Measurements from ENCODE around the gene RNF5.

Gene RNF5

DNA sequence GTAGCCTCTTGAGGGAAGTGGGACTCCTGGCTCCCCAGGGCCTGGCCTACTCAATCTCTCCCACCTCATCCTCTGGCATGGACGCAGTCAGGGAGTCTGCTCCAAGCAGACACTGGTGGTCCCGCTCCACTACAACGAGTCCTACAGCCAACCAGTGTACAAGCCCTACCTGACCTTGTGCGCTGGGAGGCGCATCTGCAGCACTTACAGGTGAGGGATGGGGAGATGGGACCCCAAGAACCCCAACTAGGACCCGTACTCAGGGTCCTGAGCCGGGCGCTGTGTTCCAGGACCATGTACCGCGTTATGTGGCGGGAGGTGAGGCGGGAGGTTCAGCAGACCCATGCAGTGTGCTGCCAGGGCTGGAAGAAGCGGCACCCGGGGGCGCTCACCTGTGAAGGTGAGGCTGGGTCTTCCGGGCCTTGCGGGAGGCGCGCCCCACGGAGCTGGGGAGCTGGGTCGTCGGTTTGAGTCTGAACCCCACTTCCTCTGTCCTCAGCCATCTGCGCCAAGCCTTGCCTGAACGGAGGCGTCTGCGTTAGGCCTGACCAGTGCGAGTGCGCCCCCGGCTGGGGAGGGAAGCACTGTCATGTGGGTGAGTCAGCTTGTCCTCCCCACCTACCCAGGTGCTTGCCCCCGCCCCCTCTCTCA lies 11.7 kb upstream of the RNF5 start:
- Histone ChIP-seq H3K4me3 (ENCODE audit: insufficient read depth in 1 of 2, low read depth in 1 of 2, low read length in 2 of 2) (no peak overlapping the region), H3K79me1 (replicated peaks; ENCODE audit: low read length, poor library complexity, severe bottlenecking) (peaks cover 21% of the 10 kb centered on the region)

DNA sequence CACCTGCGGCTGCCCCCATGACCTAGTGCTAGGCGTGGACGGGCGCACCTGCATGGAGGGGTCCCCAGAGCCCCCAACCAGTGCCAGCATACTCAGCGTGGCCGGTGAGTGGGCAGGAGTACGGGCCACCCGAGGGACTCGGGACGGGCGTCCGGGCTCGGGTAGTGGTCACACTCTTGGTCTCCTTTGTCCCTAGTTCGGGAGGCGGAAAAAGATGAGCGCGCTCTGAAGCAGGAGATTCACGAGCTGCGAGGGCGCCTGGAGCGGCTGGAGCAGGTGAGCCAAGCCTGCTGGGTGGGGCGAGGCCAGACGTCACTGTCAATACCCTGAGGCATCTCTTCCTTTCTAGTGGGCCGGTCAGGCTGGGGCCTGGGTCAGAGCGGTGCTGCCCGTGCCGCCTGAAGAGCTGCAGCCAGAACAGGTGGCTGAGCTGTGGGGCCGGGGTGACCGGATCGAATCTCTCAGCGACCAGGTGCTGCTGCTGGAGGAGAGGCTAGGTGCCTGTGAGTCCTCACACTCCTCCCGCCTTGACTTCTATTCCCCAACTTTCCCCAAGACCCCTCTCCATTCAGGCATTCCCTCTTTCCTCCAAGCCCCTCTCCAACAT lies 10.9 kb upstream of the RNF5 start:
- no peak overlapping the region for H3K4me2 ChIP-seq (ENCODE audit: low read length, poor library complexity, severe bottlenecking)
- H3K9me3 ChIP-seq (ENCODE audit: control insufficient read depth, low read length): no peaks in the 10 kb centered on the region
- H3K27me3 ChIP-seq (ENCODE audit: control insufficient read depth in 1 of 2, insufficient read depth in 1 of 2, low read length in 2 of 2): no peaks in the 10 kb centered on the region
- peak overlapping the region; percentile 5 for H4K91ac ChIP-seq (ENCODE audit: low read length)
- no peak overlapping the region for H2BK5ac ChIP-seq (ENCODE audit: low read depth, low read length, poor library complexity, severe bottlenecking)
- no peak overlapping the region for H3K4ac ChIP-seq (ENCODE audit: low read depth in 1 of 2, low read length in 2 of 2)
- 96% methylated on average over 32 of the region's 32 CpGs for WGBS
- no peak overlapping the region for H3K14ac ChIP-seq (ENCODE audit: low read length in 2 of 2)
- no peak overlapping the region for H2AFZ ChIP-seq (ENCODE audit: low read depth, low read length)
- H3K36me3 ChIP-seq (ENCODE audit: control insufficient read depth in 1 of 2, insufficient read depth in 2 of 2, low read depth in 1 of 2, low read length in 2 of 2): peaks cover 77 to 78% of the 10 kb centered on the region in 2 experiments
- H2BK15ac ChIP-seq (ENCODE audit: low read depth, poor library complexity, severe bottlenecking): no peak overlapping the region
- peaks cover 21% of the 10 kb centered on the region for H3K79me1 ChIP-seq (replicated peaks; ENCODE audit: low read length, poor library complexity, severe bottlenecking)
- H3K4me1 ChIP-seq (ENCODE audit: control insufficient read depth, insufficient read depth, low read depth, low read length): peaks cover 8% of the 10 kb centered on the region
- DNase-seq: no peak
- no peak overlapping the region for H3K27ac ChIP-seq (ENCODE audit: low read length, poor library complexity, severe bottlenecking)
- no peak overlapping the region for H3K23ac ChIP-seq (ENCODE audit: low read length in 2 of 2)
- H3K9ac ChIP-seq (ENCODE audit: low read length): no peak overlapping the region
- H3K4me3 ChIP-seq (ENCODE audit: insufficient read depth in 1 of 2, low read depth in 1 of 2, low read length in 2 of 2): no peak overlapping the region
- H2BK12ac ChIP-seq (ENCODE audit: low read length in 2 of 2): no peak overlapping the region
- no peak overlapping the region for H2BK120ac ChIP-seq (ENCODE audit: low read depth, low read length)
- no peak overlapping the region for H3K18ac ChIP-seq (ENCODE audit: low read depth in 1 of 2, low read length in 2 of 2)
- no peak overlapping the region for H4K8ac ChIP-seq (ENCODE audit: low read length)
- H2AK5ac ChIP-seq (ENCODE audit: low read length, severe bottlenecking): no peak overlapping the region

More for the DNA sequence above, 11.7 kb upstream of the RNF5 start:
- DNase-seq: no peak
- no peak overlapping the region for H3K27ac ChIP-seq (ENCODE audit: low read length, poor library complexity, severe bottlenecking)
- no peak overlapping the region for H2BK120ac ChIP-seq (ENCODE audit: low read depth, low read length)
- no peak overlapping the region for H2AFZ ChIP-seq (ENCODE audit: low read depth, low read length)
- peaks cover 8% of the 10 kb centered on the region for H3K4me1 ChIP-seq (ENCODE audit: control insufficient read depth, insufficient read depth, low read depth, low read length)
- no peak overlapping the region for H3K4me2 ChIP-seq (ENCODE audit: low read length, poor library complexity, severe bottlenecking)
- 91% methylated on average over 30 of the region's 30 CpGs for WGBS
- H3K36me3 ChIP-seq (ENCODE audit: control insufficient read depth in 1 of 2, insufficient read depth in 2 of 2, low read depth in 1 of 2, low read length in 2 of 2): peaks cover 77 to 81% of the 10 kb centered on the region in 2 experiments
- no peak overlapping the region for H3K23ac ChIP-seq (ENCODE audit: low read length in 2 of 2)
- H3K27me3 ChIP-seq (ENCODE audit: control insufficient read depth in 1 of 2, insufficient read depth in 1 of 2, low read length in 2 of 2): no peaks in the 10 kb centered on the region
- no peak overlapping the region for H4K8ac ChIP-seq (ENCODE audit: low read length)
- no peak overlapping the region for H3K14ac ChIP-seq (ENCODE audit: low read length in 2 of 2)
- no peak overlapping the region for H2BK5ac ChIP-seq (ENCODE audit: low read depth, low read length, poor library complexity, severe bottlenecking)
- H2AK5ac ChIP-seq (ENCODE audit: low read length, severe bottlenecking): no peak overlapping the region
- no peak overlapping the region for H4K91ac ChIP-seq (ENCODE audit: low read length)
- no peak overlapping the region for H2BK12ac ChIP-seq (ENCODE audit: low read length in 2 of 2)
- H3K18ac ChIP-seq (ENCODE audit: low read depth in 1 of 2, low read length in 2 of 2): no peak overlapping the region
- no peak overlapping the region for H2BK15ac ChIP-seq (ENCODE audit: low read depth, poor library complexity, severe bottlenecking)
- H3K9me3 ChIP-seq (ENCODE audit: control insufficient read depth, low read length): no peaks in the 10 kb centered on the region
- no peak overlapping the region for H3K4ac ChIP-seq (ENCODE audit: low read depth in 1 of 2, low read length in 2 of 2)
- no peak overlapping the region for H3K9ac ChIP-seq (ENCODE audit: low read length)

- Histone ChIP-seq H3K23ac (ENCODE audit: low read length in 2 of 2) (no peak overlapping the region), H2BK120ac (ENCODE audit: low read depth, low read length) (no peak overlapping the region), H3K9ac (ENCODE audit: low read length) (no peak overlapping the region), H3K4me3 (ENCODE audit: insufficient read depth in 1 of 2, low read depth in 1 of 2, low read length in 2 of 2) (no peak overlapping the region), H2BK12ac (ENCODE audit: low read length in 2 of 2) (no peak overlapping the region), H4K8ac (ENCODE audit: low read length) (no peak overlapping the region), H4K91ac (ENCODE audit: low read length) (no peak overlapping the region), H3K79me1 (replicated peaks; ENCODE audit: low read length, poor library complexity, severe bottlenecking) (peaks cover 21% of the 10 kb centered on the region), H3K14ac (ENCODE audit: low read length in 2 of 2) (no peak overlapping the region), H2BK15ac (ENCODE audit: low read depth, poor library complexity, severe bottlenecking) (no peak overlapping the region), H3K27ac (ENCODE audit: low read length, poor library complexity, severe bottlenecking) (no peak overlapping the region), H3K27me3 (ENCODE audit: control insufficient read depth in 1 of 2, insufficient read depth in 1 of 2, low read length in 2 of 2) (no peaks in the 10 kb centered on the region), H2AK5ac (ENCODE audit: low read length, severe bottlenecking) (no peak overlapping the region), H3K36me3 (ENCODE audit: control insufficient read depth in 1 of 2, insufficient read depth in 2 of 2, low read depth in 1 of 2, low read length in 2 of 2) (peaks cover 72 to 73% of the 10 kb centered on the region in 2 experiments), H3K4me2 (ENCODE audit: low read length, poor library complexity, severe bottlenecking) (no peak overlapping the region), H3K4ac (ENCODE audit: low read depth in 1 of 2, low read length in 2 of 2) (no peak overlapping the region), H2BK5ac (ENCODE audit: low read depth, low read length, poor library complexity, severe bottlenecking) (no peak overlapping the region), H3K4me1 (ENCODE audit: control insufficient read depth, insufficient read depth, low read depth, low read length) (peaks cover 8% of the 10 kb centered on the region), H3K18ac (ENCODE audit: low read depth in 1 of 2, low read length in 2 of 2) (no peak overlapping the region), H2AFZ (ENCODE audit: low read depth, low read length) (no peak overlapping the region), H3K9me3 (ENCODE audit: control insufficient read depth, low read length) (no peaks in the 10 kb centered on the region)
- no peak for DNase-seq
- 92% methylated on average over 6 of the region's 6 CpGs for WGBS
Observed at GRCh38 chr6:32167761-32168262, 10.4 kb upstream of the RNF5 start.

- no peak overlapping the region for H4K8ac ChIP-seq (ENCODE audit: low read length)
- no peak overlapping the region for H3K4ac ChIP-seq (ENCODE audit: low read depth in 1 of 2, low read length in 2 of 2)
- H3K14ac ChIP-seq (ENCODE audit: low read length in 2 of 2): no peak overlapping the region
- H2BK5ac ChIP-seq (ENCODE audit: low read depth, low read length, poor library complexity, severe bottlenecking): no peak overlapping the region
- no peaks in the 10 kb centered on the region for H3K9me3 ChIP-seq (ENCODE audit: control insufficient read depth, low read length)
- H3K27ac ChIP-seq (ENCODE audit: low read length, poor library complexity, severe bottlenecking): no peak overlapping the region
- no peak overlapping the region for H2AK5ac ChIP-seq (ENCODE audit: low read length, severe bottlenecking)
- H2BK15ac ChIP-seq (ENCODE audit: low read depth, poor library complexity, severe bottlenecking): no peak overlapping the region
- H3K4me3 ChIP-seq (ENCODE audit: insufficient read depth in 1 of 2, low read depth in 1 of 2, low read length in 2 of 2): no peak overlapping the region
- no peak overlapping the region for H3K23ac ChIP-seq (ENCODE audit: low read length in 2 of 2)
- no peak overlapping the region for H3K9ac ChIP-seq (ENCODE audit: low read length)
- peaks cover 20% of the 10 kb centered on the region for H3K79me1 ChIP-seq (replicated peaks; ENCODE audit: low read length, poor library complexity, severe bottlenecking)
- DNase-seq: no peak
- H2BK120ac ChIP-seq (ENCODE audit: low read depth, low read length): no peak overlapping the region
- no peak overlapping the region for H2AFZ ChIP-seq (ENCODE audit: low read depth, low read length)
- no peak overlapping the region for H3K18ac ChIP-seq (ENCODE audit: low read depth in 1 of 2, low read length in 2 of 2)
- no peaks in the 10 kb centered on the region for H3K27me3 ChIP-seq (ENCODE audit: control insufficient read depth in 1 of 2, insufficient read depth in 1 of 2, low read length in 2 of 2)
- no peak overlapping the region for H2BK12ac ChIP-seq (ENCODE audit: low read length in 2 of 2)
- no peak overlapping the region for H4K91ac ChIP-seq (ENCODE audit: low read length)
- H3K4me1 ChIP-seq (ENCODE audit: control insufficient read depth, insufficient read depth, low read depth, low read length): peaks cover 12% of the 10 kb centered on the region
- H3K36me3 ChIP-seq (ENCODE audit: control insufficient read depth in 1 of 2, insufficient read depth in 2 of 2, low read depth in 1 of 2, low read length in 2 of 2): peaks cover 66 to 67% of the 10 kb centered on the region in 2 experiments
- 98% methylated on average over 1 of the region's 2 CpGs for WGBS
- H3K4me2 ChIP-seq (ENCODE audit: low read length, poor library complexity, severe bottlenecking): no peak overlapping the region
Observed at GRCh38 chr6:32168350-32168749, 9.9 kb upstream of the RNF5 start.
